Psoas muscle (tissue), 8 donors: Measurements from ENCODE around the gene BNC2. TPM values are rescaled to one million over a fixed set of nuclear protein-coding genes. Genes with fewer than 3 reads are reported as not detected.

ENCODE experiments used
- ATAC-seq, 4 donors: fragments of 200-7000 bp; cut with Tn5 transposase; one replicate each; pipeline ENCODE4 v1.9.1; 2020; ENCODE audit warnings: moderate library complexity in 3 of 4, mild to moderate bottlenecking in 2 of 4
- DNase-seq, 2 donors: peaks; one replicate each; pipeline ENCODE4 v3.0.0-alpha.2; 2020
- H3K27ac ChIP-seq: fragments of 200-600 bp; one replicate; pipeline ENCODE4 v1.8.0; 2022
- H3K27me3 ChIP-seq, 3 donors: fragments of 200-600 bp in 1 of 3; one replicate each; pipeline versions ENCODE4 v1.6.1 to v1.8.0; 2013 to 2022; ENCODE audit warnings: low read length in 2 of 3, mild to moderate bottlenecking in 2 of 3, moderate library complexity in 1 of 3; ENCODE audit not compliant: insufficient read depth in 3 of 3
- H3K36me3 ChIP-seq, 2 donors: fragments of 200-600 bp in 1 of 2; one replicate each; pipeline versions ENCODE4 v1.6.1 to v1.8.0; 2013 to 2022; ENCODE audit warnings: low read depth in 1 of 2, mild to moderate bottlenecking in 1 of 2, moderate library complexity in 1 of 2; ENCODE audit not compliant: insufficient read depth in 1 of 2
- H3K4me1 ChIP-seq: fragments of 200-600 bp; one replicate; pipeline ENCODE4 v1.8.0; 2022
- H3K4me3 ChIP-seq: fragments of 200-600 bp; one replicate; pipeline ENCODE4 v1.8.0; 2022; ENCODE audit warnings: mild to moderate bottlenecking
- H3K9me3 ChIP-seq: fragments of 200-600 bp; one replicate; pipeline ENCODE4 v1.8.0; 2022
- CTCF ChIP-seq: fragments of 200-600 bp; IDR thresholded peaks from one replicate; pipeline ENCODE4 v1.8.0; 2022; ENCODE audit warnings: antibody characterized with exemption
- WGBS, 3 donors: extraction: QIAGEN DNeasy Blood & Tissue Kit; methylation state at CpG; one replicate each; pipeline versions ENCODE4 v1.1.6 to v1.1.7; 2013; 5-methylcytosine and 5-hydroxymethylcytosine counted together
- intact Hi-C, 2 donors: fragments of 100-400 bp; cut with DNase I; formaldehyde crosslinking; loops; one replicate each; pipeline versions ENCODE4 v1.11.0 to v1.14.2; 2022
- polyA plus RNA-seq, 3 donors: library from polyadenylated mRNA; stranded (reverse); fragments of 200-250 nt; gene quantifications; one replicate each; pipeline ENCODE4 v1.2.3, GENCODE V29; 2013
- total RNA-seq, 4 donors: library from RNA; stranded (reverse); fragmentation: NEBNext Ultra II Directional in 2 of 4; extraction: Animal tissue kit (Norgen Biotek cat#: 25700) in 2 of 4; gene quantifications; one replicate each; pipeline versions ENCODE4 v1.2.1 to v1.2.4, GENCODE V29; 2021 to 2023
- donor health status: healthy with polysubstance abuse.
- donor health status: DM: no; HTN: no; CAD: no; lungs with moderate emphysema.
- donor health status: Bipolar disorder and iron deficiency.
- donor health status: healthy.
- donor health status: DM: yes; HTN: yes; CAD: no.
- donor health status: DM: no; HTN: no; CAD: no.
- donor health status: DM: no; HTN: no; CAD: no.
- donor health status: DM: yes; HTN: yes; CAD: no.

BNC2 gene
- total and polyA plus RNA-seq, 7 donors = 1.3 to 168 (median 44.1) TPM

- intact Hi-C loops = loop anchor here in 1 of 2 donors (10.0 kb wide), 1 partner anchor 80 kb away; no protein-coding TSS in a partner anchor
- no peak for TF ChIP-seq CTCF
- no peak for DNase-seq
Observed at GRCh38 chr9:16904655-16905054, 34.2 kb upstream of the BNC2 start.

GRCh38 chr9:16901590-16901989 is 31.1 kb upstream of the BNC2 start:
- Histone ChIP-seq H3K27me3 (no peaks in the 10 kb centered on the region), H3K36me3 (no peaks in the 10 kb centered on the region), H3K4me3 (no peak overlapping the region), H3K4me1 (no peaks in the 10 kb centered on the region), H3K9me3 (no peaks in the 10 kb centered on the region), H3K27ac (no peak overlapping the region)
- WGBS, 3 donors = 90 to 96% (median 92%) methylated on average over 2 of the region's 2 CpGs
- ATAC-seq (no peak), DNase-seq (no peak)
- intact Hi-C loops = loop anchor here in 1 of 2 donors (10.0 kb wide), 1 partner anchor 83 kb away; no protein-coding TSS in a partner anchor
- no peak for TF ChIP-seq CTCF

More at GRCh38 chr9:16904655-16905054, 34.2 kb upstream of the BNC2 start:
- Histone ChIP-seq H3K27me3 (no peaks in the 10 kb centered on the region), H3K36me3 (no peaks in the 10 kb centered on the region), H3K27ac (no peak overlapping the region), H3K4me3 (no peak overlapping the region), H3K9me3 (no peaks in the 10 kb centered on the region), H3K4me1 (no peaks in the 10 kb centered on the region)
- ATAC-seq = no peak
- 52 to 65% (median 64%) methylated on average over 4 of the region's 4 CpGs for WGBS, 3 donors

GRCh38 chr9:16899606-16900005 is 29.1 kb upstream of the BNC2 start:
- no peak overlapping the region for H3K27ac ChIP-seq
- 7 to 11% (median 10%) methylated on average over 2 of the region's 2 CpGs for WGBS, 3 donors
- intact Hi-C loops = loop anchor here in 1 of 2 donors (10.0 kb wide), 1 partner anchor 85 kb away; no protein-coding TSS in a partner anchor
- ATAC-seq = no peak
- no peaks in the 10 kb centered on the region for H3K36me3 ChIP-seq
- no peak overlapping the region for H3K4me3 ChIP-seq
- no peak for TF ChIP-seq CTCF
- no peak for DNase-seq
- no peaks in the 10 kb centered on the region for H3K4me1 ChIP-seq
- H3K27me3 ChIP-seq = no peaks in the 10 kb centered on the region
- no peaks in the 10 kb centered on the region for H3K9me3 ChIP-seq

DNA sequence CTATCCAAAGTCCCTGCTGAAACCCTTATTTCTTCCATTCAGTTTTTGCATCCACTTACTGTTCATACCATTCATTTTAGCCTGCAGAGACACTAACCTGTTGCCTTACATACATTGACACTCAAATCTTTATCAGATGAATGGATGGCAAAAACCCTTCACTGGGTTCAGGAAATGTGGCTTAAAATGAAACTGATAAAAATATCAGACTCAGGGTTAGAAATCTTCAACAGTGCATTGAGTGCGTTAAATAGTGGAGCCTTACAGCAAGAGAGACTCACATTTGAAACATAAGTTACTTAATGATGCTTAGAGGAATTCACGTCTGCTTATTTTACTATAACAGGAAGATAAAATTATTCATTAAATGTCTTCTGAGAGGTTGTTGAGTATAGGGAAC is 28.0 kb upstream of the BNC2 start:
- H3K4me3 ChIP-seq = no peak overlapping the region
- no peaks in the 10 kb centered on the region for H3K4me1 ChIP-seq
- H3K36me3 ChIP-seq = no peaks in the 10 kb centered on the region
- ATAC-seq (no peak), DNase-seq (no peak)
- H3K9me3 ChIP-seq = no peaks in the 10 kb centered on the region
- intact Hi-C loops = no loop called here
- no peak overlapping the region for H3K27ac ChIP-seq
- no peaks in the 10 kb centered on the region for H3K27me3 ChIP-seq
- TF ChIP-seq CTCF = no peak
- 71 to 79% (median 71%) methylated on average over 2 of the region's 2 CpGs for WGBS, 3 donors

- Histone ChIP-seq H3K4me1 (no peaks in the 10 kb centered on the region), H3K9me3 (no peaks in the 10 kb centered on the region), H3K27me3 (no peaks in the 10 kb centered on the region), H3K4me3 (no peak overlapping the region), H3K27ac (no peak overlapping the region), H3K36me3 (no peaks in the 10 kb centered on the region)
- DNase-seq (no peak), ATAC-seq (no peak)
- TF ChIP-seq CTCF = no peak
- 96 to 99% (median 98%) methylated on average over 3 of the region's 3 CpGs for WGBS, 3 donors
- intact Hi-C loops = no loop called here
Observed at GRCh38 chr9:16888594-16888993, 18.1 kb upstream of the BNC2 start.
